Stimulated activated CD8-positive, alpha-beta memory T cell treated with anti-CD3 and anti-CD28 coated beads, Interleukin-7, amount 100 ng/mL, for 24 hours (primary cell): ENCODE measurements around the gene PLEKHA8.
"Not testable (repeated sequence)": the region's sequence is repeated elsewhere in the genome, so short reads cannot be mapped to it uniquely, and the experiment has no call there.

Experiments used
- DNase-seq: peaks from one replicate; pipeline ENCODE4 v3.0.0-alpha.2; 2020; ENCODE audit warnings: low read depth

PLEKHA8 gene

DNA sequence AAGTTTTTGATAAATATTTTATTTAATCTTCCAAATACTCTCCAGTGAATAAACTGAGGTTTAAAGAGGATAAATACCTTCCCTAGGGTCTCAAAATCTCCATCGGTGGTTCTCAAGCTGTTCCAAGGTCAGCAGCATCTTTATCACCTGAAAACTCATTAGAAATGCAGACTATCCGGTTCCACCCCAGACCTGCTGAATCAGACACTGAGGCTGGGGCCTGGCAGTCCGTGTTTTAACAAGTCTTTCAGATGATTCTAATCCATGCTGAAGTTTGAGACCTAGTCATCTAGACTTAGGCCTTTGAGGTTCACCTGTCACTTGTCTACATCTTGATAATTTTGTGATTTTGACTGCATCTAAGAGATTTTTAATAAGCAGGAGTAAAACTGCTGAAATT lies 37.5 kb downstream of the PLEKHA8 start:
- DNase-seq, result no peak

- no peak for DNase-seq
Measured at GRCh38 chr7:30066687-30067086, 38.5 kb downstream of the PLEKHA8 start.

DNA sequence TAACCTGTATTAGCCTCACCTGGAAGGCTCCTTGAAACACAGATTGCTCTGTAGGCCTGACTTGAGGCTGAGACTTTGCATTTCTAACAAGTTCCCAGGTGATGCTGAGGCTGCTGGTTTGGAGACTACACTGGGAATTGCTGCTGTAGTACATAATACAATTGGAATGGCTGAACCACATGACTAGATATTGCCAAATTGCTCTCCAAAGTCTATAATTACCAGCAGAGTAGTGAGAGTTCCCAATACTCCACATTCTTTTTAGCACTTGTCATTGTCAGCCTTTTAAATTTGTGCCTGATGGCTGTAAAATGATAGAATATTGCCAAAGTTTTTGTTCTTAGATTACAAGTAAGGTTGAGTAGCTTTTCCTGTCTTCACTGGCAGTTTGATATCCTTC lies 39.9 kb downstream of the PLEKHA8 start:
- DNase-seq, result no peak

DNA sequence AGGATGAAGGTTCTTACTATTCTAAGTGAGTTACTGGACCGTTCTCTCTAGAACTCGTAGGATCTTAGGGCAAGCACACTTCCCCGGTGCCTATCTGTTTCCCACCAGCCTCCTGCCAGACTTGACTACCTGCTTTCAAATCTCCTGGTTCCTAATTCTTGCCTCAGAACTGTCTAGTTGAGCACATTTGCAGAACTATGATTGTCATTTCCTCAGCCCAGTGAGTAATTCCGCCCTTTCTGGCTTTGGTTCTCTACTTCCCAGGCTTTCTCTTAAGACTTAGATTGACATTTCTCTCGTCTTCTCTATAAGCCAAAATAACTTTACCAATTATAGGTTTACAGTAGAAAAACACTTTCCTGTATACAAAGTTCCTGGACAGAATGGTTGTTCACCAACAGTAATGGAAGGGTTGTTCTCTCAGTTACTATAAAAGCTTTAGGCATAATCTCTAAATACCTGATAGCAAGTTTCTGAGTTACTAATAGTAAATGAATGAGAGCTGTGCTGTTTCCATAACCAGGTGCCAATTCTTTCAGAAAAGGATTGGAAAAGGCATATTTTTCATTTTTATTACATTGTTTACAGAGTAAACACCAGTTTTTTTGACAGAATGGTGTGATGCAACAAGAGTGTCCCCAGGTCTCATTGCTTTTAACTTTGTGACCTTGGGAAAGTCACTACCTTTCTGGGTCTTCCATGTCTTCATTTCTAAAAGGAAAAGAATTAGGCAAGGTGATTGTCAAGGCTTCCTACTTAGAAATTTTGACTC lies 41.1 kb downstream of the PLEKHA8 start:
- DNase-seq, result no peak

DNA sequence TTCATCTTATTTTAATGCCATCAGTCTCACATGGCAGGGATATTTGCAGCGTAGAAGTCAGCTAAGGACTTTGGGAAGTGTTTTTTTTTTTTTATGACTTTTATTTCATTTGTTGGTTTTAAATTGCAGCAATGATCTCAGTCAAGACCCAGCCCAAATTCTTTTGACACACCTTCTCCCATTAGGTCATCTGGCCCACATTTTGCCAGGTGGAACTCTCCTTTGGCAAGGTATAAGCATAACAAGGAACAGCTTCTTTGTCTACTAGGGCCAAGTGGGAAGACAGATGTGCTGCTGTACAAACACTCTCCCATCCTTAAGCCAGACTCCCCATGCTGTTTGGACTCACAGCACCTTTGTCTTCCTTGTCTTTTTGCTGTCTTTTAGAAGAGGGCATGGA lies 41.8 kb downstream of the PLEKHA8 start:
- DNase-seq, result no peak

DNA sequence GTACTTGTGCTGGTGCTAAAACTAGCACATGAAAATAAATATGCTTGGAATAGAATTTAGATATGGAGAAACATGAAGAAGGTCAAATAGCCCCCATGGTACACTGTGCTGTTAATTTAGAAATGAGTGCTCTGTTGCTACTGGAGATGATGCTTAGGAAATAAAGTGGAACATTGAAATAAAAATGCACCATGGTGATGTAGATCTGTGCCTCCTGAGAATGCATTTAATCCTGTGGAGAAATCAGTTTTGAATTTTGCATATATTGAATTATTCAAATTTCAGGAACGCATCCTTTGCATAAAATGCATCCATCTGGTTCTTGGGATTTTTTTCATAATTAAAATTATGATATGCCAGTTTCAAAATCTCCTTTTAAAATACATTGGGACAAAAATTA lies 44.5 kb downstream of the PLEKHA8 start:
- no peak for DNase-seq

DNA sequence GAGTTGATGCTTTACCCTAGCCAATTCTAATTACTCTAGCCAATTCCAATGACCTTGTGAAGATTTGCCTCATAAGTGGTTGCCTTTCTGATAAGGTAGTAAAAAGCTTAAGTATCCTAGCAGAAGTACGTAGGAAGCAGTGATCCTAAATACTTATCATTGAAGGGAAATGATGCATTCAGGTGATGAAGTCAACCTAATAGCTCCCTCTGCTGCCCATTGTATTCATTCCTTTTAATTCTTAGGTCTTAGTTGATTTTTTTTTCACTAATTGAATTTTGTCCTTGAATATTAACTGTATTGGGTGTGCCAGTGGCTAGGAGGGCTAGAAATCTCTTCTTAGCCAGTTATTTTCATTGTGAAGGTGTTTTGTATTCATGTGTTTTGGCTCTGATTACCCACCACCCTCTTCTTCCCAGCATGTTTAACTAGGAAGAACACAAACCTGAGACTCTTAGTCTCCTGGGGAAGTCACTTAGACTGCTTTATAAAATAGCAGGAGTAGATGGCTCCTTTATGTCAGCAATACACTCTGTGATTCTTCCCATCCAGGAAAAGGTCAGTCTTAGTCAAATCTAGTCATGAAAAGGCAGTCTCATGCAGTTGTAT lies 46.3 kb downstream of the PLEKHA8 start:
- DNase-seq, result no peak

DNA sequence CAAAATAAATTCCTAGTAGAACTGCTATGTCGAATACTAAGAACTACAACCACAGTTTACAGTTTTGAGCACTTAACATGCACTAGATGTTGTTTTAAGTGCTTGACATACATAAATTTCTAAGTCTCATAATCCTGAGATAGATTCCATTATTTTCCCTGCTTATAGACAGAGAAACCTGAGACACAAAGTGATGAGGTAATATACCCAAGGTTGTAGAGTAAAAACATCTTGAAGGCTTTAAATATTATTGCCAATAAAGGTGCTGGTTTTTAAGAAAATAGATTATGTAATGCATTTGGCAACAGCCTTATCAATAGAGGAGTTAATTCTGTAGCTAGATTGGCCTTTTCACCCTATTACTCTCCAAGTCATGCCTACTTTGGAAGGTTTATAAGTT lies 48.2 kb downstream of the PLEKHA8 start:
- no peak for DNase-seq

- no peak for DNase-seq
Measured at GRCh38 chr7:30078280-30078679, 50.1 kb downstream of the PLEKHA8 start.

DNA sequence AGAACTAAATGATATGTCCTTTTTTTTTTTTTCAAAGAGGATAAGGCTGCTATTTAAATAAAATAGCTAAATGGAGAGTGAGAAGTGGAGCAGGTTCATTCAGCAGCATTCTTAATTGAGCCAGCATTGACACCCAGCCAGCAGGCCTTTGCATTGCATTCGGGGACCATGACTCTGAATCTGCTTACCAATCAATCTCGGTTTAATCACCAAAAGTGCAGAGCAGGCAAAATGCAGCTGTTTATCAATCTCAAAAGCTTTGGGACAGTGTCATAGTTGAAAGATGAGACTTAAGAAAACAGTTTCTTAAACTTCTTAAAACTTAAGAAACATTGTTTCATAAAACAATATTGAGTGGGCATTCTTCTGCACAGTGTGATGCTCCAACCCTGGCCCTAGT lies 51.7 kb downstream of the PLEKHA8 start:
- no peak for DNase-seq

DNA sequence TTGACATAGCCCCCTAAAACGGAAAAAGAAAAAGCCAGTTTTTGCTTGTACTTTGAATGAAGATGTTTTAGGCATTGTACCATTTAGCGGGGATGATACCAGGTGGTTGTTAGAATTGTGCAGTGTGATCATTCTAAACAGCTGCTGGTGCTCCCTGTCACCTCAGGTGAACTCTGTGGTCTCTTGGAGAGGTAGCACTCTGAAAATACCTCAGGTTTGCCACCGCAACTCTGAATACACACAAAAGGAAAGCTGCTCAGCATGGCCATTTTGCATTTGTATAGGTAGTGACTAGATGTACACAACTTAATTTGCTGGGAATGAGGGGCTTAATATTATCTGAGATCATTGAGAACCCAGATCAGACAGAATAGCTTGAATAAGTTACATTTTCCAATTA lies 52.6 kb downstream of the PLEKHA8 start:
- DNase-seq, result no peak

GRCh38 chr7:30082686-30083085 lies 54.5 kb downstream of the PLEKHA8 start:
- DNase-seq, result no peak

DNA sequence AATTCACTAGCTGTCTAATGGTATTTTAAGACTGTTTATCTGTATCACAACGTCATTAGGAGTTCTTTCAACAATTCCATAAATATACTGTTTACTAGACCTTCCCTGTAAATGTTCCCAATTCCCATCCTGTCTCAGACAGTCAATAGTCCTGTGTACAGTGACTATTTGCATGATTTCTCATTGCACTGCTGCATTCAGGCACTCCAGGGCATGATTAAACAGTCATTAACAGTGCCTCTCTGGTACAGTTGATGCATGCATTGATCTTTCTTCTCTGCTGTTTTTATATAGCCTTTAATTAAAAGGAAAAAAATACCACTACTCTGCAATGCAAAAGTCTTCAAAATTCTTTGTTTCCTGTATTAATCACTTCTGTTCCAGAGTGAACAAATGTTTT lies 55.1 kb downstream of the PLEKHA8 start:
- no peak for DNase-seq

GRCh38 chr7:30084212-30084611 lies 56.0 kb downstream of the PLEKHA8 start:
- DNase-seq, result no peak

DNA sequence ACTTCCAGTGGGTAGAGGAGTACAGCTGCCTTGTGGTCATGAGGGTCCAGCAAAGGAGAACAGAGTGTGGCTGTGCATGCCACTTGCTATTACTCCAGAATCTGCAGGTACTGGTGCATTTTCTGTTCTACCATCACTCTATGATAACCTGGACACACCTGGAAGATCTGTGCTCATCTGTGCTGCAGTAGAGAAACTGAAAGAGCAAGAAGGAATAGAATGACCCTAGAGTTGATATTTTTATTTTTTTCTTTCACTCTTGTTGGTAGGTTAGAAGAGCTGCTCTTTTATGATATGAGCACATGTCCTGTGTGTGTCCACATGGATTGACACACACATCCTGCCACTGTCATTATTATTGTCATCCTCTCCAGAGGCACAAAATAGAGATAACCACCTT lies 58.3 kb downstream of the PLEKHA8 start:
- DNase-seq, result no peak

GRCh38 chr7:30087371-30087770 lies 59.2 kb downstream of the PLEKHA8 start:
- DNase-seq, result no peak

DNA sequence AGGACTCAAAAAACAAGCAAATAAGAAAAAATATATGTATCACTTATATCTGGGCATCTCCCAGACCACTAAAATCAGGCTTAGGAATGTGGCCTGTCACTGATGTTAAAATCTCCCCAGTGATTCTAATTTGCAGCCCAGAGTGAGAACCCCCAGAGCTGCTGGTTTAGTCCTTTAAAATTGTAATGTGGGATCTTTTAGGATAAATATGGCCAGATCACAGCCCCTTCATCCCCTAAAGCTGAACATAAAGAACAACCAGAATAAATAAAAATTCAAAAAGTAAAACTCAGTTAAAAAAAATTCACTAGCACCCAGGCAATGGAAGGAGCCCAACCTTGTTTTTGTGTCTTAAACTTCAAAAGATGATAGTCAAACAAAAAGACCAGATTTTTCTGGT lies 60.1 kb downstream of the PLEKHA8 start:
- no peak for DNase-seq

- no peak for DNase-seq
Measured at GRCh38 chr7:30090111-30090510, 61.9 kb downstream of the PLEKHA8 start.

GRCh38 chr7:30091491-30091912 lies 63.3 kb downstream of the PLEKHA8 start:
- no peak for DNase-seq

- no peak for DNase-seq
Measured at GRCh38 chr7:30091987-30092386, 63.8 kb downstream of the PLEKHA8 start.

DNA sequence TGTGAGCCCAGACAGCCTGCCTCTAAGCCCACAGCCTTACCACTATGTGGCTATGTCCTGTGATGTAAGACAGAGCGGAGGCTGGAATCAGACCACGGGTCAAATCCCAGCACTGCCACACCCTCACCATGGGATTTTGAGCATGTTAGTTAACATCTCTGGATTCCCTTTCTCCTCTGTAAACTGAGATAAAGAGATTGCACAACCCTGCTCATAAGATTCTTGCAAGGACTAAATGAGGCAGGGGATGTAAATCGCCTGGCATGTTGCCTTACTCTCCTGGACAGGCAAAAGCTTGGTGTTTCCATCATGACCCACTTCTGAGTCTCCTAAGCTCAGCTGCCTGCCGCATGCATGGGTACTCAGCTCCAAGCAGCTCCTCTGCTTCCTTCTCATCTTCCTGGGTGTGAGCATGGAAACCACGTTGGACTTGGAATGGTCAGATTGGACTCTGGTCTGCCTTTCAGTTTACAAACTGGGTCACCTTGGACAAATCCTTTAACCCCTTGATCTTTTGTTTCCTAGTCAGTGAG lies 65.3 kb downstream of the PLEKHA8 start:
- no peak for DNase-seq

DNA sequence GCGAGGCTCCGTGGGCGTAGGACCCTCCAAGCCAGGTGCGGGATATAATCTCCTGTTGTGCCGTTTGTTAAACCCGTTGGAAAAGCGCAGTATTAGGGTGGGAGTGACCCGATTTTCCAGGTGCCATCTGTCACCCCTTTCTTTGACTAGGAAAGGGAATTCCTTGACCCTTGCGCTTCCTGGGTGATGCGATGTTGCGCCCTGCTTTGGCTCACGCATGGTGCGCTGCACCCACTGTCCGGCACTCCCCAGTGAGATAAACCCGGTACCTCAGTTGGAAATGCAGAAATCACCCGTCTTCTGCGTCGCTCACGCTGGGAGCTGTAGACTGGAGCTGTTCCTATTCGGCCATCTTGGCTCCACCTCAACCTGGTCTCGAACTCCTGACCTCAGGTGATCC lies 70.4 kb downstream of the PLEKHA8 start:
- DNase-seq, result not testable (repeated sequence)

- DNase-seq, result no peak
Measured at GRCh38 chr7:30102281-30102680, 74.1 kb downstream of the PLEKHA8 start.

GRCh38 chr7:30104157-30104556 lies 75.9 kb downstream of the PLEKHA8 start:
- DNase-seq, result no peak
